Activated T-cell treated with anti-CD3 and anti-CD28 coated beads, Interleukin-2, amount 50 U/mL, for 1 hour (primary cell): ENCODE data around the gene LZTS2.

Experiments used
- DNase-seq: peaks from one replicate; pipeline ENCODE4 v3.0.0-alpha.2; 2020

The LZTS2 gene

DNA sequence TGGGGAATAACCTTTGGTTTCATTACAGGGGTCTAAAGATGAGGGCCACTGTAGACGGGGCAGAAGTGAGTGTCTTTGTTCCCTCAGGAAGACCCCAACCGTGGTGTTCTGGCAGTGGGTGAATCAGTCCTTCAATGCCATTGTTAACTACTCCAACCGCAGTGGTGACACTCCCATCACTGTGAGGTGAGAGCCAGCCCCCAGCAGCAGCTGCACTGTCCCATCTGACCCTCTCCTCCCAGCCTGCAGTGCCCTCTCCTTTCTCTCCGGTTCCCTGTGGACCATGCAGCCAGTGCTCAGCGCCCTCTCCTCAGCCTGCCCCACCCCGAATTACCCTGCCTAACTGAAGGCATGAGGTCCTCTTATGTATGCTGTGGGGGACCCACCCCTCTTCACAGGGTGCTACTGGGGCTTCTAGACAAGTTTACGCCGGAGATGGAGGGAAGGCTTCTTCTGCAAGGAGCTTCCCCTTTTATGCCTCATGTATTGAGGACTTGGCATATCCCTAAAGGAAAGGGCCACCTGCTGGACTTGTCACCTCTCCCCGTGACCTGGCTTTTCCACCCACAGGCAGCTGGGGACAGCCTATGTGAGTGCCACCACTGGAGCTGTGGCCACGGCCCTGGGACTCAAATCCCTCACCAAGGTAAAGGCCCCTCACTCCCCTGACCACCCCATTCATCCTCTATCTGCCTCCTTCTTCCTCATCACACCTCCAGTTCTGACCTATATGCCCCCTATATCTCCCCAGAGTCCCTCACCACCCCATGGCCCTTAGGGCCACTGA, 36.5 kb downstream of the LZTS2 start:
- DNase-seq = no peak

DNA sequence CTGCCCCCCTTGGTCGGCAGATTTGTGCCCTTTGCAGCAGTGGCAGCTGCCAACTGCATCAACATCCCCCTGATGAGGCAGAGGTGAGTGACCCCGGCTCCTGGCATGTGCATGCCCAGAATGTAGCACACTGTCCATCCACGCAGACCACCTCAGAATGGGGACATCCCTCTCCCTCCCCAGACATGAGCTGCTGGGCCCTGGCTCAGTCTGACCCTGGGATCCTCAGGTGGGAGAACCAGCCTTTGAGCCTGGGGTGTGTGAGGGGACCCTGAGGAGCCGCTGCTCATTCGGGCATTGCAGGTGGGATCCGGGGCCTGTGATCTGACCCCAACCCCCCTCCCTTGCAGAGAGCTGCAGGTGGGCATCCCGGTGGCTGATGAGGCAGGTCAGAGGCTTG, 37.1 kb downstream of the LZTS2 start:
- no peak for DNase-seq

- DNase-seq = no peak
These were observed 38.9 kb downstream of the LZTS2 start for GRCh38 chr10:101038484-101038883.

GRCh38 chr10:101040061-101040460, 40.5 kb downstream of the LZTS2 start:
- no peak for DNase-seq

GRCh38 chr10:101040851-101041250, 41.2 kb downstream of the LZTS2 start:
- no peak for DNase-seq

DNA sequence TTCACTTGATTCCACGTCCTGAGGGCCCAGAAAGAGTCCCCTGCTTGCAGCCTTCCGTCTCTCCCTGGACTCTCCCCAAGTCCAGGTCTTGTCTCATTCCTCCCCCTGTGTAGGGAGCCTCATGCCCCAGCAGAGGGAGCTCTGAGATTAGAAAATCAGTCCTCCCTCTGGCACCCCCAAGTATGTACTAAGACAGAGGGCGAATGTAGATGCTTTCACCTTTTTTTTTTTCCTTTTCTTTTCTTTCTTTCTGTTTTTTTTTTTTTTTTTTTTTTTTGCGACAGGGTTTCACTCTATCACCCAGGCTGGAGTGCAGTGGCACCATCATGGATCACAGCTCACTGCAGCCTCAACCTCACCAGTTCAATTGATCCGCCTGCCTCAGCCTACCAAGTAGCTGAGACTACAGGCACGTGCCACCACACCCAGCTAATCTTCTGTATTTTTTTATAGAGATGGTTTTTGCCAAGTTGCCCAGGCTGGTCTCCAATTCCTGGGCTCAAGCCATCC, 41.7 kb downstream of the LZTS2 start:
- DNase-seq = peak; percentile 75

- DNase-seq = no peak
These were observed 42.5 kb downstream of the LZTS2 start for GRCh38 chr10:101042118-101042517.

GRCh38 chr10:101042667-101043362, 43.2 kb downstream of the LZTS2 start:
- peak; percentile 80 for DNase-seq

GRCh38 chr10:101043363-101043707, 43.7 kb downstream of the LZTS2 start:
- DNase-seq = no peak

DNA sequence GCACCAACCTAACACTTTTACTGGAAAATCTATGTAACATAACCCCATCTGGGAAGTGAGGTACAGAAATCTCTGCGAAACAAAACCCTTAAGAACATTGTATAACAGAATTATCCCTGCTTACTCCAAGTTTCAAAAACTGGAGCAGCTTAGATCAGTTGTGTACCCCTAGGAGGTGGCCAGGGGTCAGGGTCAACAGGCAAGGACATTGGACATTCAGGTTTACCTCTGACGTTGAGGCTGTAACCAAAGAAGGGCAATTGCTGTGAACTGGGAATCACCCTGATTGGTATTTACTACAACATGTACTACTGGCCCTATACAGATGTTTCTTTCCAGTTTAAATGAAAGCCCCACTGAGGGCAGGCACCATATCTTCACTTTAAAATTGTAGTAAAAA, 44.5 kb downstream of the LZTS2 start:
- no peak for DNase-seq

- no peak for DNase-seq
These were observed 47.0 kb downstream of the LZTS2 start for GRCh38 chr10:101046332-101047238.

DNA sequence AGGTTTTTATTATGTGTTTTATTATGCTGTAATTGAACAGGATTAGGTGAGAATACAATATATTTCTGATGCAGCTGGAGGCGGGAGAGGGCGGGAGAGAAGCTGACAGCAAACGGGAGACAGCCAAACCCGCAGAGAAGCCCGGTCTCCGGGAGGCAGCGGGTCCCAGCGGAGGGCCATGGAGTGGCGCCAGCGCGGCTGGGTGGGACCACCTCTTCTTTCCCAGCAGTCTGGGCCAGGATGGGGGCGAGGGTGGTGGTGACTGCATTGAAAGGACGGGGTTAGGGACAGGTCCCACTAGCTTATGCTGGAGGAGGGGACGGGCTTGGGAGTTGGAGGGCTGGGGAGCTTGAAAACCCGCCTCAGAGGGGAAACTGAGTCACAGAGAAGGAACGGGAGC, 47.7 kb downstream of the LZTS2 start:
- DNase-seq = no peak

GRCh38 chr10:101047961-101048892, 48.6 kb downstream of the LZTS2 start:
- DNase-seq = no peak

- peak; percentile 86 for DNase-seq
These were observed 50.8 kb downstream of the LZTS2 start for GRCh38 chr10:101050208-101051069.

GRCh38 chr10:101052285-101052684, 52.7 kb downstream of the LZTS2 start:
- DNase-seq = no peak

DNA sequence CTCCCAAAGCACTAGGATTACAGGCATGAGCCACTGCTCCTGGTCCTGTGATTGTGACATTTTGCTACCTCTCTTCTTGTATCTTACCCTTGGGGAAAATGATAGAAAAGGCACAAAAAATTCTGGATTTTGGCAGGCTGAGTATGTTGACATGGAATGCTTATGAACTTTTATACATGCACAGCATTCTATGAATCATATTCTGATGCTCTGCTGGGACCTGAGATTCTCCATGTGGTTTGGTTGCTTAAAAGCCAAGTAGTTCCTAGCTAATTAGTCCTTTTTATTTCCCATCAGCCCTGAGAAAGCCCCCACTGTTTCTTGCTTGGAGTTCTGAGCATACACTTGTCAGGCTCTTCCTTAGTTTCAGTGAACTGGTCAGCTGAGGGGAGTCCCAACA, 53.9 kb downstream of the LZTS2 start:
- DNase-seq = no peak

- DNase-seq = no peak
These were observed 54.7 kb downstream of the LZTS2 start for GRCh38 chr10:101054351-101054750.

- DNase-seq = no peak
These were observed 55.3 kb downstream of the LZTS2 start for GRCh38 chr10:101054876-101055275.

DNA sequence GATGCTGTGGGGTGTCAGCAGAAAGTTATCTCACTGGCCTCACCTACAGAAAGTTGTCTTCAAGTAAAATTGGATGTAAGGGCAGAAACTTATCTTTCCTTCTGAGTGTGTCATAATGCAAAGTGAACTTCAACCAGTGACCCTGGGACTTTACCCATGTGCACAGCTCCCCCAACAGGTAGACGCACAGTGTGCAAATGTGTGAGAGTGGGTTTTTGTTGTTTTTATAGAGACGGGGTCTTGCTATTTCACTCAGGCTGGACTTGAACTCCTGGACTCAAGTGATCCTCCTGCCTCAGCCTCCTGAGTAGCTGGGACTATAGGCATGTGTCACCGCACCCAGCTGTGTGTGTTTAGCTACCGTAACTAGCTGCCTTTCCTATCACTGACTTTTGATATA, 55.8 kb downstream of the LZTS2 start:
- no peak for DNase-seq

DNA sequence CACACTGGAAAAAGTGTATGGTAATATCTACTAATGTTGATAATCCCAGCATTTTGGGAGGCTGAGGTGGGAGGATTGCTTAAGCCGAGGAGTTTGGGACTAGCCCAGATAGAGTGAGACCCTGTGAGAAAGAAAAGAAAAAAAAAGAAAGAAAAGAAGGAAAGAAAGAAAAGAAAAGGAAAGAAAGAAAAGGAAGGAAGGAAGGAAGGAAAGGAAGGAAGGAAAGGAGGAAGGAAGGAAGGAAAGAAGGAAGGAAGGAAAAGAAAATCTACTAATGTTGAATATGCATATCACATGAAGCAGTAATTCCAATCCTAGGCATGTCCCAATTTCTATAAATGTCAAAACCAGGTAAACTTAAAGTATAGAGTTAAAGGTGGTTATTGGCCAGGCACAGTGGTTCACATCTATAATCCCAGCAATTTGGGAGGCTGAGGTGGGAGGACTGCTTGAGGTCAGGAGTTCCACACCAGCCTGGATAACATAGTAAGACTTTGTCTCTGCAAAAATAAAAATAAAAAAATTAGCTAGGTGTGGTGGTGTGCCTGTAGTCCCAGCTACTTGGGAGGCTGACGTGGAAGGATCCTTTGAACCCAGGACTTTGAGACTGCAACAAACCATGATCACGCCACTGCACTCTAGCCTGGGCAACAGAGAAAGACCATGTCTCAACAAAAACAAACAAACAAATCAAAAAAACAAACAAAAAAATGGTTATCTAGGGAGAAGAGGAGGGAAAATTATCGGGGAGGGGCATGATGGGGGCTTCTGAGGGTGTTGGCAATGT, 57.0 kb downstream of the LZTS2 start:
- DNase-seq = no peak
